Stimulated activated CD8-positive, alpha-beta memory T cell treated with anti-CD3 and anti-CD28 coated beads, Interleukin-4, amount 100 ng/mL, for 24 hours (primary cell): ENCODE data around the gene C1QTNF8.

Experiments used
- DNase-seq: peaks from one replicate; pipeline ENCODE4 v3.0.0-alpha.2; 2020; ENCODE audit warnings: low read depth

The C1QTNF8 gene

GRCh38 chr16:1060416-1061340 lies 35.4 kb downstream of the C1QTNF8 start:
- DNase-seq = no peak

- no peak for DNase-seq
Measured at GRCh38 chr16:1059310-1059709, 36.7 kb downstream of the C1QTNF8 start.

- DNase-seq = no peak
Measured at GRCh38 chr16:1058216-1058615, 37.8 kb downstream of the C1QTNF8 start.

GRCh38 chr16:1057252-1057932 lies 38.7 kb downstream of the C1QTNF8 start:
- peak; percentile 56 for DNase-seq

GRCh38 chr16:1056196-1056595 lies 39.8 kb downstream of the C1QTNF8 start:
- DNase-seq = no peak

- no peak for DNase-seq
Measured at GRCh38 chr16:1055557-1055924, 40.5 kb downstream of the C1QTNF8 start.

- peak; percentile 33 for DNase-seq
Measured at GRCh38 chr16:1054660-1055556, 41.1 kb downstream of the C1QTNF8 start.

GRCh38 chr16:1053700-1054368 lies 42.2 kb downstream of the C1QTNF8 start:
- no peak for DNase-seq

GRCh38 chr16:1053121-1053521 lies 42.9 kb downstream of the C1QTNF8 start:
- DNase-seq = no peak

GRCh38 chr16:1052721-1053120 lies 43.3 kb downstream of the C1QTNF8 start:
- no peak for DNase-seq

GRCh38 chr16:1051446-1051845 lies 44.6 kb downstream of the C1QTNF8 start:
- DNase-seq = no peak

- no peak for DNase-seq
Measured at GRCh38 chr16:1050921-1051320, 45.1 kb downstream of the C1QTNF8 start.

- DNase-seq = no peak
Measured at GRCh38 chr16:1050516-1050915, 45.5 kb downstream of the C1QTNF8 start.

GRCh38 chr16:1049976-1050247 lies 46.1 kb downstream of the C1QTNF8 start:
- no peak for DNase-seq

GRCh38 chr16:1049113-1049975 lies 46.7 kb downstream of the C1QTNF8 start:
- no peak for DNase-seq

- no peak for DNase-seq
Measured at GRCh38 chr16:1048442-1049112, 47.5 kb downstream of the C1QTNF8 start.

- DNase-seq = no peak
Measured at GRCh38 chr16:1047801-1048200, 48.2 kb downstream of the C1QTNF8 start.

GRCh38 chr16:1047123-1047522 lies 48.9 kb downstream of the C1QTNF8 start:
- no peak for DNase-seq

GRCh38 chr16:1045993-1046911 lies 49.8 kb downstream of the C1QTNF8 start:
- DNase-seq = no peak
